NCI-H1436 treated with DMSO at 0.1 percent for 48 hours (cell line): Measurements from ENCODE around the gene NCOA4.
"Not testable (repeated sequence)": the region's sequence is repeated elsewhere in the genome, so short reads cannot be mapped to it uniquely, and the experiment has no call there.

ENCODE experiments used
- DNase-seq: peaks from one replicate; lab custom pipeline; 2025; lab: John Stamatoyannopoulos, UW

The NCOA4 gene

GRCh38 chr10:46019569-46020343 is 10.7 kb downstream of the NCOA4 start:
- DNase-seq: no peak

- DNase-seq: no peak
Observed at GRCh38 chr10:46019177-46019528, 11.3 kb downstream of the NCOA4 start.

- DNase-seq: no peak
Observed at GRCh38 chr10:46018453-46019176, 11.8 kb downstream of the NCOA4 start.

- DNase-seq: no peak
Observed at GRCh38 chr10:46017733-46018132, 12.7 kb downstream of the NCOA4 start.

GRCh38 chr10:46016811-46017210 is 13.6 kb downstream of the NCOA4 start:
- no peak for DNase-seq

- no peak for DNase-seq
Observed at GRCh38 chr10:46016190-46016589, 14.2 kb downstream of the NCOA4 start.

- no peak for DNase-seq
Observed at GRCh38 chr10:46014683-46015405, 15.6 kb downstream of the NCOA4 start.

GRCh38 chr10:46014206-46014605 is 16.2 kb downstream of the NCOA4 start:
- DNase-seq: no peak

GRCh38 chr10:46012746-46013145 is 17.7 kb downstream of the NCOA4 start:
- DNase-seq: no peak

GRCh38 chr10:46006219-46006618 is 24.2 kb downstream of the NCOA4 start:
- no peak for DNase-seq

GRCh38 chr10:46005383-46005782 is 25.0 kb downstream of the NCOA4 start:
- DNase-seq: no peak

GRCh38 chr10:46004963-46005362 is 25.5 kb downstream of the NCOA4 start:
- DNase-seq: no peak

- no peak for DNase-seq
Observed at GRCh38 chr10:46002916-46003693, 27.3 kb downstream of the NCOA4 start.

GRCh38 chr10:46002189-46002687 is 28.2 kb downstream of the NCOA4 start:
- DNase-seq: not testable (repeated sequence)

GRCh38 chr10:46001187-46001756 is 29.2 kb downstream of the NCOA4 start:
- no peak for DNase-seq

GRCh38 chr10:46000538-46000937 is 29.9 kb downstream of the NCOA4 start:
- DNase-seq: no peak

GRCh38 chr10:45999955-46000354 is 30.5 kb downstream of the NCOA4 start:
- DNase-seq: not testable (repeated sequence)

GRCh38 chr10:45997994-45998763 is 32.2 kb downstream of the NCOA4 start:
- no peak for DNase-seq

- DNase-seq: no peak
Observed at GRCh38 chr10:45997557-45997956, 32.9 kb downstream of the NCOA4 start.

GRCh38 chr10:45985590-45985989 is 44.8 kb downstream of the NCOA4 start:
- not testable (repeated sequence) for DNase-seq

- not testable (repeated sequence) for DNase-seq
Observed at GRCh38 chr10:45984473-45984872, 46.0 kb downstream of the NCOA4 start.
